Measurements from ENCODE around the gene KCNN1.
"Not testable (repeated sequence)": the region's sequence is repeated elsewhere in the genome, so short reads cannot be mapped to it uniquely, and the experiment has no call there.

DNA sequence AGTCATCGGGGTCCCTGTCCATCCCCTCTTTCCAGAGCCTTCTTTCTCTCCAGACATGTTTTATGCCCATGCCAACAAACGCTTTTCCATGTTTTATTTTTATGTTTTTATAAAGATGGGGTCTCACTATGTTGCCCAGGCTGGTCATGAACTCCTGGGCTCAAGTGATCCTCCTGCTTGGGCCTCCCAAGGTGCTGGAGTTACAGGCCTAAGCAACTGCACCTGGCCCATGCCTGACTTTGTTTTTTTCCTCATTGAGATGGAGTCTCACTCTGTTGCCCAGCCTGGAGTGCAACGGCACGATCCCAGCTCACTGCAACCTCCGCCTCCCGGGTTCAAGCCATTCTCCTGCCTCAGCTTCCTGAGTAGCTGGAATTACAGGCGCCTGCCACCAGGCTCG lies 19.7 kb downstream of the KCNN1 start:
- TF ChIP-seq, protein P1, sequence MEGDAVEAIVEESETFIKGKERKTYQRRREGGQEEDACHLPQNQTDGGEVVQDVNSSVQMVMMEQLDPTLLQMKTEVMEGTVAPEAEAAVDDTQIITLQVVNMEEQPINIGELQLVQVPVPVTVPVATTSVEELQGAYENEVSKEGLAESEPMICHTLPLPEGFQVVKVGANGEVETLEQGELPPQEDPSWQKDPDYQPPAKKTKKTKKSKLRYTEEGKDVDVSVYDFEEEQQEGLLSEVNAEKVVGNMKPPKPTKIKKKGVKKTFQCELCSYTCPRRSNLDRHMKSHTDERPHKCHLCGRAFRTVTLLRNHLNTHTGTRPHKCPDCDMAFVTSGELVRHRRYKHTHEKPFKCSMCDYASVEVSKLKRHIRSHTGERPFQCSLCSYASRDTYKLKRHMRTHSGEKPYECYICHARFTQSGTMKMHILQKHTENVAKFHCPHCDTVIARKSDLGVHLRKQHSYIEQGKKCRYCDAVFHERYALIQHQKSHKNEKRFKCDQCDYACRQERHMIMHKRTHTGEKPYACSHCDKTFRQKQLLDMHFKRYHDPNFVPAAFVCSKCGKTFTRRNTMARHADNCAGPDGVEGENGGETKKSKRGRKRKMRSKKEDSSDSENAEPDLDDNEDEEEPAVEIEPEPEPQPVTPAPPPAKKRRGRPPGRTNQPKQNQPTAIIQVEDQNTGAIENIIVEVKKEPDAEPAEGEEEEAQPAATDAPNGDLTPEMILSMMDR (conservative IDR thresholded peaks at IDR 0.05; ENCODE audit: low read length): not testable (repeated sequence)
- TF ChIP-seq EZH2phosphoT487 (IDR thresholded peaks at IDR 0.05; ENCODE audit: borderline replicate concordance): not testable (repeated sequence)

Measured in Loucy (cell line).